Stimulated activated CD8-positive, alpha-beta memory T cell treated with anti-CD3 and anti-CD28 coated beads, Interleukin-15, amount 100 ng/mL, for 4 hours (primary cell): Measurements from ENCODE around the gene PLCB1.

Source experiments
- DNase-seq, 2 donors: peaks; one replicate each; pipeline ENCODE4 v3.0.0-alpha.2; 2020; ENCODE audit warnings: low read depth in 2 of 2

Gene PLCB1

DNA sequence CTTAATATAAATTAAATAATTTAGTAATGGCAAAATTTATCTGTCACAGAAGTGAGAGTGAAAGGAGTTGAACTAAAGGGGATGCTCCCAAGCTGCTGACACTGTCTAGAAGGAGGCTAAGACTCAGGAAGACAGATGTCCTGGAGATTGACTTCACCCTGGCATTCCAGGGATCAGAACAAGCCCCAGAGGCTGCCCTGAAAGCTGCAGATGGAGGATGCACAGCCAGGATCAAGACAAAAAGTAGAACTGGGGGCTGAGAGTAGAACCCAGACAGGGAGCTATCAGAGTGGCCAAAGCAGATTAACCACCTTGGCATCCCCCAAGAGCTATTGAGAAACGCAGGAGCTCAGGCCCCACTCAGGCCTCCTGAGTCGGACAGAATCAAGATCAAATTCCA lies 747.6 kb downstream of the PLCB1 start:
- DNase-seq = no peak

DNA sequence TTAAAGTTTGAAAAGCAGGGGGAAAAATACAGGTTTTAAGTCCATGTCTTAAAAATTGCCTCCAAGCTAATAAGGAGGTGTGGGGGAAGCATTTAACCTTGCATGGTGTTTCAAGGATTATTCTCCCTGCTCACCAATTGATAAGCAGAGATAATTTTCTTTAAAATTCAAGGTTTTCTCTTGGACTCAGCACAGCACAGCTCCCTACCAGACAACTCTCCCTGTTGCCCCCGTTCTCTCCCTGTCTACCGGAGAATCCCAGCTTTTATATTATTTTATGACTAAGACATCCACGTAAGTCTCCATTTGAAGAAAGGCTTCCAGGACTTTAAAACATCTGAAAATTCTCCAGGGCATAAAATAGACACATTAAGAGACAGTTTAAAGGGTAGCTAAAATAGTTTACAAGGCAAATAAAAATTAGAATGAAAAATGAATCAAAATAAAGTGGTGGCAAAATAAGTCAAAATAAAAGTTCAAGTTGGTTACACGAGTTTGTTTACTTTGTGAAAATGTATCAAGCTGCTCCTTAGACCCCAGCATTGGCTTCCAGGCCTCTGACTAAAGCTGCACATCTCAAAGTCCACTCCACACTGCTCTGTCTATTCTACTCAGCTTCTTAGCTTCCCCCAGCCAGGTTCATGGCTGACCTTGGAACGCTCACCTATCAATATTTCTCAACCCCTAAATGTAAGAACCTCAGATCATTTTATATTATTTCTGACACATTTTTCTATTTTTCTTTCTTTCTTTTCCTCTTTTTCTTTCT lies 748.2 kb downstream of the PLCB1 start:
- no peak for DNase-seq

DNA sequence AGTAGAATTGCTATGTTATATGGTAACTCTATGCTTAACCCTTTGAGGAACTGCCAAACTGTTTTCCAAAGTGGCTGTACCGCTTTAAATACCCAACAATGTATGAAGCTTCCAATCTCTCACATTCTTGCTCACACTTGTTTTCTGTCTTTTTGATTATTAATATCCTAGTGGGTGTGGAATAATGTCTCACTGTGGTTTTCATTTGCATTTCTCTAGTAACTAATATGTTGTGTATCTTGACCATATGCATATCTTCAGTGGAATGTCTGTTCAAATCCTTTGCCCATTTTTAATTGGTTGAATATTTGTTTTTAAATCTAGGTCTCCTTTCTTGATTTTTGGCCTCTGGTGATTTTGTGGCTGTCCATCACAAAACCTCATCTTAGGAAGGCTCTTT lies 759.0 kb downstream of the PLCB1 start:
- DNase-seq = no peak

DNA sequence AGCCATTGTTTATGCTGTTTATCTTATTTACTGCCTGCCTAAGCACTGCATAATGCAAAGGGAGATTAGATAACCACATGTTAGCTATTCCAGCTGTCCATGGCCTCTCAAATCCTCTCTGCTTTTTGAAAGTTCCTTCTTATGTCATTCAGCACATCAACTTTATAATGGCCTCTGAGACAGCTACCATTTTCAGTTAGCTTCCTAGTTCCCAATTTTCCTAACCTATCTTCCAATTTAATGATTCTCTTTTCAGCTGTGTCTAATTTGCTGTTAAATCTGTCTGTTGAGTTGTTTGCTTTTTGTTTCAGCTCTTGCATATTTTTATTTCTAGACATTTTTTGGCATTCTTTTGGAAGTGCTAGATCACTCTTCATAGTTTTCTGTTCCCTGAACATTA lies 763.4 kb downstream of the PLCB1 start:
- no peak for DNase-seq

DNA sequence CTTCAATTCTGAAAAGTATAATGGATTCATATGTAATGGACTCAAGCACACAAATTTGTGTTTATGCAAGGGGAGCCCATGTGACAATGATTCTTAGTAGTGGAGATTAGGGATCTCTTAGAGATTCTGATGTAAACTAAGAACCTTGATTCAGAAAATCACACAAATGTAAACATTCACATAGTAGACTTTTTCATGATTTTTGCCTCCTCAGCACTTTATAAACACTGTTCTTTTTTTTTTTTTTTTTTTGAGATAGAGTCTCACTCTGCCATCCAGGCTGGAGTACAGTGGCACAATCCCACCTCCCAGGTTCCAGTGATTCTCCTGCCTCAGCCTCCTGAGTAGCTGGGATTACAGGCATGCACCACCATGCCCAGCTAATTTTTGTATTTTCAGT lies 766.8 kb downstream of the PLCB1 start:
- DNase-seq = no peak

DNA sequence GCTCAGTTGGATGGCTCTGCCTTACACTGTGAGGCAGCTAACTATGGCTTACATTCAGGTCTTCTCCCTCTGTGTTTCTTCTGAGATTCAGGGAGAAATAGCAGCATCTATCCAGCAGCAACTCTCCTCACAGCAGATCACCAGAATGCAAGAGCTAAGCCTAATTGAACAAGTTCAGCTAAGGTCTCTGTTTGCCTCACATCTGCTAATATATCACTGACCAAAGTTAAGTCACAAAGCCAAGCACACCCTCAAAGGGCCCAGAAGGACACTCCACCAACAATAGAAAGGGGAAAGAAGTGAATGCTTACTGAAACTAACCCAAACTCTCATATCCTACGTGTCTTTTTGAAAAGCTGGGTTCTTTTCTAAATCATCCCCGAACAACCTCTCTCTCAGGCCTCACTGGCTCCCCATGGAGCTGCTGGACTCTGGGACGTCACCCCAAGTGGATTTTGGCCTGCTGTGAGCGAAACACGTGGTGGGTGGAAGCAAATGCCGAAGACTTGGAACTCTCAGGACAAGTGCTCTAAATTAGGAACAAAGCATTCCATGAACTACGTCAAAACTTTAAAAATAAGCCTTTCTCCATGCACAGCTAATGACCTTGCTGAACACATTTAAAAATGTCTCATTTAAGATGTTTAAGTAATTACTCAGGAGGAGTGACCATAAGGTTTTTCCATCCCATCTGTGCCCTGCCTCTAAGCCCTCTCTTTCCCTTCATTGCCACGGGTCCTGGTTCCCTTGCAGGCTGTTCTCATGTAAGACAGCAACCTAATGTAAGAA lies 769.4 kb downstream of the PLCB1 start:
- no peak for DNase-seq

DNA sequence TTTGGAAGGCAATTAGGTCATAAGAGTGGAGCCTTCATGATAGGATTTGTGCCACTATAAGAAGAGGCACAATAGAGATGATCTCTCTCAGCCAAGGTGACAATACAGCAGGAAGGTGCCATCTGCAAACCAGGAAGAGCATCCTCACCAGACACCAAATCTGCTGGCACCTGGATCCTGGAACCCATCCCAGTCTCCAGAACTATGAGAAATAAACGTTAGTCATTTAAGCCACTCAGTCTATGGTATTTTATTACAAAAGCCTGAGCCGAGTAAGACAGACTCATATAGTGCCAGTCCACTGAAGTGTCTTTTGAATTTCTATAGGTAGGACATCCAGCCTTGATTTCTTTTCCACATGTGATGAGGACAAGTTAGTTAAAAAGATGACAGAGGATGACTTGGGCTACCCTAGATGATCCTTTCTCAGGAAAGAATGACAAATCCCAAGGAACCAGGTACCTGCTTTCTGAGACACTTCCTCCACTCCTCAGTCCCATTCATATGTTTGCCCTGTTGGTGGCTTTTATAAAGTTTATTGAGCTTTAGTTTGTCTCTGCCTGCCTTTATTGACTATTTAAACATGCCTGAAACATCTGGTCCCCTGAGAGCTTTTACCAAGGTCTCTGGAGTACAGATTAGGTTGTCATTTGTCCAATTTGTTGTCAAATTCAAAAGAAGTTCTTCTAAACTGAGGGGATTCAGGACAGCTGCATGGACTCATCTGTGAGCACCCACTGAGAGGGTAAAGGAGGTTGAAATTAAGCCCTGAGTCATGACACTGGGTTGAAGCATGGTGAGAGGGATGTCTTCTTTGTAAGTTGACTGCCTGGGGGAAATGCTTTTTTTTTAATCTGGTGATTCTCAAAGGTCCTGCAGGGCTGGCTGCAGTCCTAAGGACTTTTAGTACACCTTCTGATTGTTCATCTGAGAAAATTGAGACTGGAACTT lies 771.9 kb downstream of the PLCB1 start:
- DNase-seq = no peak

DNA sequence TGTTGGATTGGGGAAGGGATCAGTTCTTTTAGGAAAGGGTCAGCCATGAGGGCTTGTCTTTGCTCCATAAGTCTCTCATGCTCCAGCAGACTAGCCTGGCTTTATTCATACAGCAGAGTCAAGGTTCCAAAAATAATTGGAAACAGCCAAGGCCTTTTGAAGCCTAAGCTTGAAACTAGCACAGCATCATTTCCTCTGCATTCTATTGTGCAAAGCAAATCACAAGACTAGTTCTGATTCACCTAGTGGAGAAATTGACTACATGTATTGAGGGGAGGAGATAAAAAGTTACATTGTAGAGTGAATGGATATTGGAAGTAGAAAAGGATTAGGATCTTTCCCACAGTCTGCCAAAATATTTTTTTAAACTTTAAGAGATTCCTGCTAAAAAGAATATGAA lies 777.5 kb downstream of the PLCB1 start:
- DNase-seq = no peak

DNA sequence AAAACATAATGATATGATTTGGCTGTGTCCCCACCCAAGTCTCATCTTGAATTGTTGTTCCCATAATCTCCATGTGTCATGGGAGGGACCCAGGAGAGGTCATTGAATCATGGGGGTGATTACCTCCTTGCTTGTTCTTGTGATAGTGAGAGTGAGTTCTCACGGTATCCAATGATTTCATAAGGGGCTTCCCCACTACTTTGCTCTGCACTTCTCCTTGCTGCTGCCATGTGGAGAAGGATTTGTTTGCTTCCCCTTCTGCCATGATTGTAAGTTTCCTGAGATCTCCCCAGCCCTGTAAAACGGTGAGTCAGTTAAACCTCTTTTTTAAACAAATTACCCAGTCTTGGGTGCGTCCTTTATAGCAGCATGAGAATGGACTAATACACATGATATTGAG lies 780.0 kb downstream of the PLCB1 start:
- DNase-seq = no peak

DNA sequence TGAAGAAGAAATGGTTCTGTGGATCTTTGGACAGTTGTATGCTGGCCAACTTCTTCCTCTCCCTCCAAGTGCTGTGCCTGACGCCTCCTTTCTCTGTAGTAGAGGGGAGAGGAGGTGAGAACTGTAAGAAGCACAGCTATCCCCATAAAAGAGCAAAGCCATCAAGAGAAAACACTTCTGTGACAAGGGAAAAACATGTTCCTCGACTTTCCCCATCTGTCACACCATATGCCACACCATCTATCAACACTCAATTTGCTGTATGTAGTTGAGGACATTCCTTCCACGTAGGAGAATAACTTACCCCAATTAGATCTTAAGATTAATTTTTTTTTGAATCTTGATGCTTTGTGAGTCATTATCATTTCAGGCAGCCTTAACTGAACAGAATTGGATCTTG lies 780.7 kb downstream of the PLCB1 start:
- no peak for DNase-seq

DNA sequence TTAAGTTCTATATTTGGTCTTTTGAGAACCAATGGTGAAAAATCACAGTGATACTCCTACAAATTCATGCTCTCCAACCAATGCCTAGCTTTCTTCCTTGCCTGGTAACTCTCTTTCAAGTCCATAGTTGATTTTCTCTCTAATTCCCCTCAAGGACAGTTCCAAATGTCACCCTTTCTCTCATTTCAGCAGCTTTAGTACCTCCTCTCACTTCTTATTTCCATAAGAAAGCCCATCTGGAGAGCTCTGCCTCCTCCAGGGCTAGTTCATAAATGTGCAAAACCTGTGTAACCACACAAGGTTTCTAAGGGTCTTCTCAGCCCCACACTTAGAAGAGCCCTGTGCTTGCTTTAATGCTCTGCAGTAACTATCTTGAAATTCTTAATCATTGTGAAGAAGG lies 781.4 kb downstream of the PLCB1 start:
- DNase-seq = no peak

DNA sequence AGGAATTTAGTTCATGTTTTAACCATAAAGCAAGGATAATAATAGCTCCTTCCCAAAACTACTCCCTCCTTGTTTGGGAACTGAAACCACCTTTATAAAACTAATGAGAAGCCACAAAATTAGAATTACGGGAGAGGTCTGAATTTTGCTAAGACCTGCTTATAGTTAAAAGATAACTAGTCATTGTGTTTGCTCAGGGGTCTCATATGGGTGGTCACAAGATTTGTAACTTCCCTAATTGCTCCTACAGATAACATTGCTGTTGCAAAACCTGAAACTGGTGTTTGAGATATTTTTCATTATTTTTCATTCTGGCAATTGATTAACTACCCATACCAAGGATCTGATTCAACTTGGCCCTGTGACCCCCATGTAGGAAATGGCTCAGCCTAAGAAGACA lies 782.4 kb downstream of the PLCB1 start:
- DNase-seq = no peak

DNA sequence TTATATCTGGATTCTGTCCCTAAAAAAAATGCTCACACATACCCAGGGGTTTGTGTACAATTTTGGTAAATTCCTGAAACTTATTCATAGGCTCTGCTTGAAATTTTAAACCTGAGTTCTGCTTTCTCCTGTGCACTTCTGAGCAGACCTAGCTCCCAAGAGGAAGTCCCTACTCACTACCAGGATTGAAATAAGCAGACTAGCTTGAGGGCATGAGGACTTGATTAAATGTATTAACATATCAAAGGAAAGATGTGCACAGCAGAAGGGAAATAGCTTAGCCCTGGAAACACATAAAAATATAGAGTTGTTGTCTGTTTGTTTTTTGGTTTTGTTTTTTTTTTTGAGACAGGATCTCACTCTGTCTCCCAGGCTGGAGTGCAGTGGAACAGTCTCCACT lies 785.0 kb downstream of the PLCB1 start:
- DNase-seq = no peak

DNA sequence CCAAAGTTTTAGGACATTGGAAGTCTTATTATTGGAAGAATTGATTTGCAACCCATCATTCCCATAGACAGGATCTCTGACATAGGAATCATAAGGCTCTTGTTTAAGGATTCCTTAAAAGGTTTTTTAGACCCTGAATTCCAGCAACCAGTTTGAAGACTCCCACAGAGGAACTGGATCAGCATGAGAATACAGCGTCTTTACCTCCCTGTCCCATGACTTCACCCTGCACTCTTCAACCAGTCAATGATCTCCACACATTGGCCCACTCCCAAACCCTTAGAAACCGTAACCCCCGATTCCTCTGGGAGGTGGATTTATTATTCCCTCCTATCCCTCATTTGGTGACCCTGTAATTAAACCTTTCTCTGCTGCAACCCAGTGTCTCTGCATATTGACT lies 786.1 kb downstream of the PLCB1 start:
- no peak for DNase-seq

DNA sequence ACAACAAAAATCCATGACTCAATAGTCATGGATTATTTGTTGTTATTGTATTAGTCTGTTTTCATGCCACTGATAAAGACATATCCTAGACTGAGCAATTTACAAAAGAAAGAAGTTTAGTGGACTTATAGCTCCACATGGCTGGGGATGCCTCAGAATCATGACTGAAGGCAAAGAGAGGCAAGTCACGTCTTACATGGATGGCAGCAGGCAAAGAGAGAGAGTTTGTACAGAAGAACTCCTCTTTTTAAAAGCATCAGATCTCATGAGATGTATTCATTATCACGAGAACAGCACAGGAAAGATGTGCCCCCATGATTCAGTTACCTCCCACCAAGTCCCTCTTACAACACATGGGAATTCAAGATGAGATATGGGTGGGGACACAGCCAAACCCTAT lies 792.5 kb downstream of the PLCB1 start:
- no peak for DNase-seq

DNA sequence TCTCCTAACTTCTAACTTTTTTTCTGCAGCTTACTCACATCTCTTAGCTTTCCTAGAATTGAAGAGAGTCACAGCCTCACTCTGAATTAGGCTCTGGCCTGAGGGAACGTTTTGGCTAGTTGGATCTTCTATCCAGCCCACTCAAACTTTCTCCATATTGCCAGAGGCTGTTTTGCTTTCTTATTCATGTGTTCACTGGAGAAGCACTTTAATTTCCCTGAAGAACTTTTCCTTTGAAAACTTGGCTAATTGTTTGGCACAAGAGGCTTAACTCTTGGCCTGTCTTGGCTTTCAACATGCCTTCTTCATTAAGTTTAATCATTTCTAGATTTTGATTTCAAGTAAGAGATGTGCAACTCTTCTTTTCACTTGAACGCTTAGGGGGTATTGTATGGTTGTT lies 798.7 kb downstream of the PLCB1 start:
- DNase-seq = no peak

DNA sequence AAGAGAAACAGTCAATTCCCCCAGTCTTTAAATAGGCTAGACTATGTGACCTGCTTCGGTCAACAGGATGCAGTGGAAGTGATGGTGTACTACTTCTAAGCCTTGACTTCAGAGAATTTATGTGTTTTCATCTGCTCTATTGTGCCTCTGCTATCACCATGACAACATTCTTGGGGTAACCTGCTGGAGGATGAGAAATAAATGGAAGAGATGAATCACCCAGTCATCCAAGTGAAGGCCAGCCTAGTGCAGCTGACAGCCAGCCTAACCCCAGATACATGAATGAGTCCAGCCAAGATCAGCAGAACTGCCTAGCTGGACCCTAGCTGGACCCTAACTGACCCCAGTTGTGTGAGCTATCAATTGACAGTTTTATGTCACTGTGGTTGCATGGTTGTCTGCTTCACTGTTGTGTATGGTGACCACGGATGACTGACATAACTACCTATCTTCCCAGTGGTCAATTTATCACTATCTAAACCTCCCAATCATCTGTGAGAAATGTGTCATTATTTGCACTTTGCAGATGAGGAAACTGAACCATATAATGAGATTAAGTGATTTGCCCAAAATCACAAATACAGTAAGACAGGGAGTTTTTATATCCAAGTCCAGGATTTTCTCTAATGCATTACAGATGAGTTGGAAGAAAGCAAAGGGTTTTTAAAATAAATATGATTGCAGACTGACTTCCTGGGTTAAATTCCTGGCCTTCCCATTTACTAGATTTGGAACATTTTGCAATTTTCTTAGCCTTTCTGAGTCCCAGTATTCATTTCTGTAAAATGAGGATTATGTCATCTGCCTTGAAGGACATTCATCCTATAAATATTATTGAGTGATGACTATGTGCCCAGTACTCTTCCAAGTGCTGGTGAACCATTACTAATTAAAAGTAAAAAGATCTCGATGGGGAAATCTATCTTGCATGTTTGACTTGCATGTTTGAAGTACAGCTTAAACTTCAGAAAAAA lies 800.4 kb downstream of the PLCB1 start:
- DNase-seq = no peak

DNA sequence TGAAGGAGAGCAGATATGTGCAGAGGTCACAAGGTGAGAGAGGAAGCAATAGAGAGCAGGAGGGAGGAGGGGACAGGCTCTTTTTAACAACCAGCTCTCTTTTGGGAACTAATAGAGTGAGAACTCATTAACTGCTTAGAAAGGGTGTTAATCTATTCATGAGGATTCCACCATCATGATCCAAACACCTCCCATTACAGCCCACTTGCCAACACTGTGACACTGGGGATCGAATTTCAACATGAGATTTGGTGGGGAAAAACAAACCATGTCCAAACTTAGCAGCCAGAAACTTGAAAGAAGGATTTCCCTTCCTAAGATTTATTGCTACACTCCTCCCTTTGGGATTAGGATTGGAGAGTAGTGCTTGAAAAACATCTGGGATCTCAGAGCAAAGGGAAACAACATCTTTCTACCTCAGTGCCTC lies 801.3 kb downstream of the PLCB1 start:
- DNase-seq = no peak

DNA sequence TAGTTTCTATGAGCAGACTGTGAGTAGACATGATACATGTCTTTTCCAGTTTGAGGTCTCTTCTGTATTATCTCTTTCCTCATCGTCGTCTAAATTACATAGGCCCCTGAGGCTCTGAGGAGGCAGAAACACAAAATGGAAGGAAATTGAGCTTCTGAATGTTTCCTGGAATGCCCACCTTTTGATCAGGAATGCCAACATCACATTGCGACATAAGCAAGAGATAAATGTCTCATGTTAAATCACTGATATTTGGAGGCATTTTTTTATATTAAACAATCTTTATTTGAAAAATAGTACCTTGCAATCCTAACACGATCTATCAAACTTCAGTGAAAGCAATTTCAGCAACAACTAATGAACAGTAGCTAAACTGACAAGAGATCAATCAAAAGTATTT lies 802.3 kb downstream of the PLCB1 start:
- no peak for DNase-seq
